Sigmoid colon (tissue), 7 donors: ENCODE data around the gene ZNF564. TPM values are rescaled to one million over a fixed set of nuclear protein-coding genes. Genes with fewer than 3 reads are reported as not detected.
A peak's percentile ranks its signal among the peaks of the same experiment; 100 is the strongest.

Experiments used
- DNase-seq: peaks from one replicate; pipeline ENCODE4 v3.0.0-alpha.2; 2019
- H3K27ac ChIP-seq, 4 donors: fragments of 200-600 bp; sonication (generic); one replicate each; pipeline ENCODE4 v1.5.1; 2016 to 2019; ENCODE audit warnings: mild to moderate bottlenecking in 1 of 4
- H3K27me3 ChIP-seq, 3 donors: fragments of 200-600 bp; sonication (generic); one replicate each; pipeline ENCODE4 v1.5.1; 2019; ENCODE audit warnings: mild to moderate bottlenecking in 1 of 3
- H3K36me3 ChIP-seq, 4 donors: fragments of 200-600 bp; sonication (generic); one replicate each; pipeline ENCODE4 v1.5.1; 2016 to 2019
- H3K4me1 ChIP-seq, 4 donors: fragments of 200-600 bp; sonication (generic); one replicate each; pipeline ENCODE4 v1.5.1; 2017 to 2019
- H3K4me3 ChIP-seq, 4 donors: fragments of 200-600 bp; sonication (generic); one replicate each; pipeline ENCODE4 v1.5.1; 2017 to 2019; ENCODE audit warnings: mild to moderate bottlenecking in 2 of 4, moderate library complexity in 1 of 4
- H3K9me3 ChIP-seq, 4 donors: fragments of 200-600 bp in 3 of 4; sonication (generic) in 3 of 4; one replicate each; pipeline versions ENCODE4 v1.5.1 to v1.6.1; 2013 to 2019
- EP300 ChIP-seq, 4 donors: sonication (generic); formaldehyde crosslinking; IDR thresholded peaks; one replicate each; pipeline ENCODE4 v1.6.1; 2017; ENCODE audit warnings: antibody characterized with exemption in 4 of 4
- POLR2A ChIP-seq, 2 donors: fragments of 450-650 bp; IDR thresholded peaks; one replicate each; pipeline ENCODE4 v1.6.1; 2016; ENCODE audit warnings: antibody characterized with exemption in 2 of 2, mild to moderate bottlenecking in 2 of 2, moderate library complexity in 2 of 2
- POLR2AphosphoS5 ChIP-seq, 4 donors: sonication (generic); formaldehyde crosslinking; IDR thresholded peaks; one replicate each; pipeline ENCODE4 v1.6.1; 2017; ENCODE audit warnings: antibody characterized with exemption in 4 of 4
- WGBS, 2 donors: extraction: QIAGEN DNeasy Blood & Tissue Kit; methylation state at CpG; one replicate each; pipeline ENCODE4 v1.1.7; 2013; 5-methylcytosine and 5-hydroxymethylcytosine counted together
- intact Hi-C: fragments of 100-400 bp; cut with DNase I; formaldehyde crosslinking; loops from one replicate; pipeline ENCODE4 v1.15.1; 2023
- polyA plus RNA-seq, 3 donors: library from polyadenylated mRNA; stranded (reverse); fragments of 200-250 nt; gene quantifications; one replicate each; pipeline ENCODE4 v1.2.3, GENCODE V29; 2013
- total RNA-seq, 4 donors: library from RNA; depleted of rRNA; stranded (reverse); fragments of >200 nt; gene quantifications; one replicate each; pipeline ENCODE4 v1.1.0, GENCODE V29; 2016
- TF ChIP-seq, protein P1 (sequence below), 4 experiments: fragments of 450-650 bp in 3 of 4; fragments of 200-600 bp in 1 of 4; IDR thresholded peaks; one replicate each; pipeline ENCODE4 v1.5.1; 2016 to 2019; ENCODE audit warnings: antibody characterized with exemption in 4 of 4, mild to moderate bottlenecking in 3 of 4, moderate library complexity in 2 of 4
- donor health status: healthy with polysubstance abuse.
- donor health status: Bipolar disorder and iron deficiency.
- donor health status: healthy.

The ZNF564 gene
- total and polyA plus RNA-seq, 7 donors: 7.4 to 17.8 (median 11.7) TPM

GRCh38 chr19:12564016-12564664 lies 12.9 kb upstream of the ZNF564 start:
- TF ChIP-seq, protein P1, sequence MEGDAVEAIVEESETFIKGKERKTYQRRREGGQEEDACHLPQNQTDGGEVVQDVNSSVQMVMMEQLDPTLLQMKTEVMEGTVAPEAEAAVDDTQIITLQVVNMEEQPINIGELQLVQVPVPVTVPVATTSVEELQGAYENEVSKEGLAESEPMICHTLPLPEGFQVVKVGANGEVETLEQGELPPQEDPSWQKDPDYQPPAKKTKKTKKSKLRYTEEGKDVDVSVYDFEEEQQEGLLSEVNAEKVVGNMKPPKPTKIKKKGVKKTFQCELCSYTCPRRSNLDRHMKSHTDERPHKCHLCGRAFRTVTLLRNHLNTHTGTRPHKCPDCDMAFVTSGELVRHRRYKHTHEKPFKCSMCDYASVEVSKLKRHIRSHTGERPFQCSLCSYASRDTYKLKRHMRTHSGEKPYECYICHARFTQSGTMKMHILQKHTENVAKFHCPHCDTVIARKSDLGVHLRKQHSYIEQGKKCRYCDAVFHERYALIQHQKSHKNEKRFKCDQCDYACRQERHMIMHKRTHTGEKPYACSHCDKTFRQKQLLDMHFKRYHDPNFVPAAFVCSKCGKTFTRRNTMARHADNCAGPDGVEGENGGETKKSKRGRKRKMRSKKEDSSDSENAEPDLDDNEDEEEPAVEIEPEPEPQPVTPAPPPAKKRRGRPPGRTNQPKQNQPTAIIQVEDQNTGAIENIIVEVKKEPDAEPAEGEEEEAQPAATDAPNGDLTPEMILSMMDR (IDR thresholded peaks at IDR 0.05): peak; percentile 78 to 97 (median 92)
- TF ChIP-seq POLR2AphosphoS5 (IDR thresholded peaks at IDR 0.05) (peak in 2 of 4 donors; percentile 26 to 32), EP300 (IDR thresholded peaks at IDR 0.05) (no peak), POLR2A (IDR thresholded peaks at IDR 0.05) (no peak)
- no peaks in the 10 kb centered on the region for H3K36me3 ChIP-seq
- peak overlapping the region in 1 of 4 donors; percentile 24 for H3K4me3 ChIP-seq
- no peaks in the 10 kb centered on the region for H3K27me3 ChIP-seq
- H3K4me1 ChIP-seq: peaks cover 0 to 9% (median 4%) of the 10 kb centered on the region in 4 donors
- peak; percentile 93 for DNase-seq
- peak overlapping the region; percentile 63 to 72 (median 66) for H3K27ac ChIP-seq
- 17 to 22% methylated on average over 19 of the region's 19 CpGs for WGBS, 2 donors
- no peaks in the 10 kb centered on the region for H3K9me3 ChIP-seq
- intact Hi-C loops: loop anchor here (5.0 kb wide), 1 partner anchor 108 kb away; no protein-coding TSS in a partner anchor

GRCh38 chr19:12555456-12555930 lies 4.2 kb upstream of the ZNF564 start:
- no peak for DNase-seq
- no peak overlapping the region for H3K27ac ChIP-seq
- peaks cover 0 to 21% (median 11%) of the 10 kb centered on the region in 4 donors for H3K4me1 ChIP-seq
- 58 to 82% methylated on average over 39 of the region's 39 CpGs for WGBS, 2 donors
- H3K9me3 ChIP-seq: no peaks in the 10 kb centered on the region
- intact Hi-C loops: no loop called here
- TF ChIP-seq POLR2A (IDR thresholded peaks at IDR 0.05): no peak
- TF ChIP-seq, protein P1 (IDR thresholded peaks at IDR 0.05): no peak
- no peak for TF ChIP-seq POLR2AphosphoS5 (IDR thresholded peaks at IDR 0.05)
- TF ChIP-seq EP300 (IDR thresholded peaks at IDR 0.05): no peak
- H3K36me3 ChIP-seq: no peaks in the 10 kb centered on the region
- peak overlapping the region in 2 of 4 donors; percentile 8 to 23 for H3K4me3 ChIP-seq
- H3K27me3 ChIP-seq: no peaks in the 10 kb centered on the region

DNA sequence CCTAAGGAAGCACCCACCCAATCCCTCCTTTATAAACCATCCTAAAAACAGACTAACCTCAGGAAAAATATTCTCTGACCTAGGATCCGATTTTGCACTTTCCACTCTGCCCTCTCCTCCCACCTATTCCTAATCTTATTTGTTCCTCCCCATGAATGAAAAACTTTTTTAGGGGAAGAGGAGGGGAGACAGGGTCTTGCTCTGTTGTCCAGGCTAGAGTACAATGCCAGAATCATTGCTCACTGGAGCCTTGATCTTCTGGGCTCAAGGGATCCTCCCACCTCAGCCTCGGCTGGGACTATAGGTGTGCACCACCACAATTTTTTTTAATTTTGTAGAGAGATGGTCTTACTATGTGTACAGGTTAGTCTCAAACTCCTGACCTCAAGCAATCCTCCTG lies 4.4 kb downstream of the ZNF564 start:
- WGBS, 2 donors: 90 to 93% methylated on average over 2 of the region's 2 CpGs
- Histone ChIP-seq H3K36me3 (no peaks in the 10 kb centered on the region), H3K4me3 (no peak overlapping the region), H3K9me3 (peaks cover 0 to 4% (median 0%) of the 10 kb centered on the region in 4 donors), H3K4me1 (peaks cover 0 to 40% (median 26%) of the 10 kb centered on the region in 4 donors), H3K27ac (no peak overlapping the region), H3K27me3 (no peaks in the 10 kb centered on the region)
- DNase-seq: no peak
- TF ChIP-seq POLR2AphosphoS5 (IDR thresholded peaks at IDR 0.05): no peak
- TF ChIP-seq, protein P1 (IDR thresholded peaks at IDR 0.05): no peak
- intact Hi-C loops: no loop called here

DNA sequence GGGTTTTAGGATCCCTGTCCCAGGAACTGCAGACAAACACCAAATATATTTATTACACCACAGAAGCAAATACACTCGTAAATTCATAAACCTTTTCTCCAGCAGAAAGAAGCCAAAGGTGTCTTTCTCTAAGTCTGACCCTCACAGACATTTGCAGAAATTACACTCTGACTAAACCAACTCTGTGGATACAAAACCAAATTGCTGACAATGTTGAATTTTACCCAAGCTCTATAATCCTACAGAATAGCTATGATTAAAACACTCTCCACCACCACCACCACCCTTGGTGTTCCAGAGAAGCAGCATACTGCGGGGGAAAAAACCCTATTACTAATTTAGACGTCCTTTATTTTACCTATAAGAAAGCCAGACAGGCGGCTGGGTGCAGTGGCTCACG lies 5.2 kb downstream of the ZNF564 start:
- H3K36me3 ChIP-seq: peaks cover 0 to 3% (median 0%) of the 10 kb centered on the region in 4 donors
- H3K9me3 ChIP-seq: peaks cover 0 to 4% (median 0%) of the 10 kb centered on the region in 4 donors
- WGBS, 2 donors: 95 to 98% methylated on average over 5 of the region's 5 CpGs
- H3K4me1 ChIP-seq: peaks cover 0 to 38% (median 26%) of the 10 kb centered on the region in 4 donors
- TF ChIP-seq POLR2AphosphoS5 (IDR thresholded peaks at IDR 0.05) (no peak), EP300 (IDR thresholded peaks at IDR 0.05) (no peak), POLR2A (IDR thresholded peaks at IDR 0.05) (no peak)
- TF ChIP-seq, protein P1 (IDR thresholded peaks at IDR 0.05): no peak
- H3K27ac ChIP-seq: no peak overlapping the region
- no peak overlapping the region for H3K4me3 ChIP-seq
- H3K27me3 ChIP-seq: no peaks in the 10 kb centered on the region
- no peak for DNase-seq
- intact Hi-C loops: no loop called here
